GM18867 (cell line): ENCODE measurements around the gene PRKACB.

Experiments
- ATAC-seq: cut with Tn5 transposase; IDR thresholded peaks from one replicate; pipeline ENCODE4 v1.9.1; 2021; ENCODE audit warnings: mild to moderate bottlenecking, moderate library complexity; ENCODE audit not compliant: unreplicated experiment

Gene PRKACB

GRCh38 chr1:84155517-84155916 is 11.4 kb downstream of the PRKACB start:
- ATAC-seq: no peak

- no peak for ATAC-seq
These were observed 12.1 kb downstream of the PRKACB start for GRCh38 chr1:84156210-84156621.

GRCh38 chr1:84159533-84160240 is 15.6 kb downstream of the PRKACB start:
- no peak for ATAC-seq

- no peak for ATAC-seq
These were observed 18.2 kb downstream of the PRKACB start for GRCh38 chr1:84162295-84162694.

- no peak for ATAC-seq
These were observed 19.3 kb downstream of the PRKACB start for GRCh38 chr1:84163123-84163931.

- no peak for ATAC-seq
These were observed 20.1 kb downstream of the PRKACB start for GRCh38 chr1:84164161-84164560.

- no peak for ATAC-seq
These were observed 20.5 kb downstream of the PRKACB start for GRCh38 chr1:84164567-84165021.

- ATAC-seq: no peak
These were observed 21.5 kb downstream of the PRKACB start for GRCh38 chr1:84165601-84166000.

- ATAC-seq: peak; percentile 93
These were observed 22.7 kb downstream of the PRKACB start for GRCh38 chr1:84166797-84167196.

- ATAC-seq: no peak
These were observed 24.7 kb downstream of the PRKACB start for GRCh38 chr1:84168783-84169182.

GRCh38 chr1:84170171-84170570 is 26.1 kb downstream of the PRKACB start:
- no peak for ATAC-seq

GRCh38 chr1:84171481-84171880 is 27.4 kb downstream of the PRKACB start:
- no peak for ATAC-seq

GRCh38 chr1:84174051-84174556 is 30.0 kb downstream of the PRKACB start:
- ATAC-seq: no peak

- ATAC-seq: no peak
These were observed 37.4 kb downstream of the PRKACB start for GRCh38 chr1:84181350-84182005.

GRCh38 chr1:84190455-84190854 is 46.4 kb downstream of the PRKACB start:
- no peak for ATAC-seq

- ATAC-seq: no peak
These were observed 48.6 kb downstream of the PRKACB start for GRCh38 chr1:84192681-84193080.

- ATAC-seq: no peak
These were observed 54.8 kb downstream of the PRKACB start for GRCh38 chr1:84198832-84199231.

GRCh38 chr1:84199257-84199656 is 55.2 kb downstream of the PRKACB start:
- no peak for ATAC-seq

GRCh38 chr1:84202126-84202525 is 58.1 kb downstream of the PRKACB start:
- ATAC-seq: no peak

- no peak for ATAC-seq
These were observed 62.3 kb downstream of the PRKACB start for GRCh38 chr1:84206375-84206774.

- no peak for ATAC-seq
These were observed 64.9 kb downstream of the PRKACB start for GRCh38 chr1:84208935-84209334.
